Heart left ventricle (tissue), 16 donors: ENCODE measurements around the gene UBE2I. TPM values are rescaled to one million over a fixed set of nuclear protein-coding genes. Genes with fewer than 3 reads are reported as not detected.

ENCODE experiments used
- ATAC-seq, 4 donors: fragments of 200-7000 bp; cut with Tn5 transposase; one replicate each; pipeline ENCODE4 v1.9.1; 2020 to 2022; ENCODE audit warnings: moderate library complexity in 4 of 4, mild to moderate bottlenecking in 3 of 4, moderate number of reproducible peaks in 1 of 4
- DNase-seq, 5 donors: peaks; one replicate each; pipeline ENCODE4 v3.0.0-alpha.2; 2020
- H3K27ac ChIP-seq, 12 donors: fragments of 200-600 bp; sonication (generic) in 4 of 12; one replicate each; pipeline versions ENCODE4 v1.5.0 to v1.8.0; 2016 to 2022; ENCODE audit warnings: mild to moderate bottlenecking in 2 of 12
- H3K27me3 ChIP-seq, 9 donors: fragments of 200-600 bp; sonication (generic) in 2 of 9; one replicate each; pipeline versions ENCODE4 v1.5.1 to v1.8.0; 2016 to 2022; ENCODE audit warnings: mild to moderate bottlenecking in 3 of 9
- H3K36me3 ChIP-seq, 9 donors: fragments of 200-600 bp; sonication (generic) in 2 of 9; one replicate each; pipeline versions ENCODE4 v1.5.0 to v1.8.0; 2018 to 2022; ENCODE audit warnings: mild to moderate bottlenecking in 2 of 9
- H3K4me1 ChIP-seq, 12 donors: fragments of 200-600 bp; sonication (generic) in 4 of 12; one replicate each; pipeline versions ENCODE4 v1.5.0 to v1.8.0; 2016 to 2022; ENCODE audit warnings: mild to moderate bottlenecking in 3 of 12
- H3K4me3 ChIP-seq, 12 donors: fragments of 200-600 bp; sonication (generic) in 4 of 12; one replicate each; pipeline versions ENCODE4 v1.5.0 to v1.8.0; 2017 to 2022; ENCODE audit warnings: mild to moderate bottlenecking in 9 of 12, moderate library complexity in 4 of 12
- H3K9me3 ChIP-seq, 12 donors: fragments of 200-600 bp; sonication (generic) in 4 of 12; one replicate each; pipeline versions ENCODE4 v1.5.0 to v1.8.0; 2016 to 2022; ENCODE audit warnings: mild to moderate bottlenecking in 1 of 12
- CTCF ChIP-seq, 12 donors: fragments of 200-600 bp; sonication (generic) in 4 of 12; IDR thresholded peaks; one replicate each; pipeline versions ENCODE4 v1.5.0 to v1.8.0; 2018 to 2022; ENCODE audit warnings: antibody characterized with exemption in 12 of 12, mild to moderate bottlenecking in 5 of 12
- POLR2A ChIP-seq, 2 donors: fragments of 450-650 bp; IDR thresholded peaks; one replicate each; pipeline ENCODE4 v1.6.1; 2017; ENCODE audit warnings: antibody characterized with exemption in 2 of 2, mild to moderate bottlenecking in 2 of 2, moderate library complexity in 2 of 2
- WGBS, 4 donors: extraction: QIAGEN DNeasy Blood & Tissue Kit in 2 of 4; methylation state at CpG; one replicate each; pipeline versions ENCODE4 v1.1.5 to v1.1.7; 2013 to 2018; 5-methylcytosine and 5-hydroxymethylcytosine counted together
- intact Hi-C, 10 donors: fragments of 100-400 bp; cut with DNase I; formaldehyde crosslinking; loops; one replicate each; pipeline versions ENCODE4 v1.11.1 to v1.14.2; 2022
- polyA plus RNA-seq, 2 donors: library from polyadenylated mRNA; stranded (reverse); fragments of 200-250 nt; gene quantifications; one replicate each; pipeline ENCODE4 v1.2.3, GENCODE V29; 2013
- total RNA-seq, 9 donors: library from RNA; depleted of rRNA in 2 of 9; stranded (reverse); fragments of >200 nt in 2 of 9; fragmentation: NEBNext Ultra II Directional in 3 of 9; extraction: Animal tissue kit (Norgen Biotek cat#: 25700) in 3 of 9; gene quantifications; one replicate each; pipeline versions ENCODE4 v1.1.0 to v1.2.4, GENCODE V29; 2016 to 2023
- donor health status: ischemic (EF 13 %, LVEDD 7.1; RV severe dilation, severe dysfunction).
- donor health status: healthy with polysubstance abuse.
- donor health status: DM: no; HTN: yes; CAD: no.
- donor health status: DM: no; HTN: no; CAD: no.
- donor health status: ischemic (EF 25% LVEDD 6.9; RV normal size, moderate dysfunction).
- donor health status: ischemic (EF 25% LVEDD 5.7; RV mildly dilated, moderate dysfunction).
- donor health status: healthy.
- donor health status: DM: yes; HTN: yes; CAD: no.
- donor health status: ischemic (EF 35%, LVEDD 5.7; RV mildly dilated, moderate dysfunction).
- donor health status: nonischemic (EF 11% LVEDD 7.7; RV severe dilation, severe dysfunction).
- donor health status: DM: yes; HTN: yes; CAD: no.
- donor health status: PGD.
- donor health status: ischemic (EF 29% LVEDD 5.4; RV normal size, mild dysfunction).
- donor health status: nonischemic (EF 23%, LVEDD 6.1; RV moderate dilation, normal function).

UBE2I gene
- total and polyA plus RNA-seq, 11 donors, result 59.3 to 105 (median 82.5) TPM

DNA sequence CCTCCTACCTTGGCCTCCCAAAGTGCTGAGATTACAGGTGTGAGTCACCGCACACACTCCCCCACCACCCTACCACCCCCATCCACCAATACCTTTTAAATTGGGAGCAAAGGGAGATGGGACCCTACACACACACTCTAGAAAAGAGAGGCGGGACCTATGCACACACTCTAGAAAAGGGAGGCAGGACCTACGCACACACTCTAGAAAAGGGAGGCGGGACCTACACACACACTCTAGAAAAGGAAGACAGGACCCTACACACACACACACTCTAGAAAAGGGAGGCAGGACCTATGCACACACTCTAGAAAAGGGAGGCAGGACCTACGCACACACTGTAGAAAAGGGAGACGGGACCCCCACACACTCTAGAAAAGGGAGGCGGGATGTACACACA lies 34.7 kb upstream of the UBE2I start:
- Histone ChIP-seq H3K4me3 (no peak overlapping the region), H3K27ac (no peak overlapping the region), H3K36me3 (no peaks in the 10 kb centered on the region), H3K4me1 (peaks cover 0 to 8% (median 0%) of the 10 kb centered on the region in 12 donors), H3K9me3 (no peaks in the 10 kb centered on the region), H3K27me3 (peaks cover 0 to 24% (median 9%) of the 10 kb centered on the region in 9 donors)
- TF ChIP-seq POLR2A (IDR thresholded peaks at IDR 0.05), result no peak
- TF ChIP-seq CTCF (IDR thresholded peaks at IDR 0.05), result no peak
- intact Hi-C loops, result no loop called here
- 89 to 96% (median 93%) methylated on average over 7 of the region's 7 CpGs for WGBS, 4 donors
- DNase-seq (no peak), ATAC-seq (no peak)

GRCh38 chr16:1275791-1276579 lies 33.5 kb upstream of the UBE2I start:
- intact Hi-C loops, result no loop called here
- no peak overlapping the region for H3K4me3 ChIP-seq
- H3K27me3 ChIP-seq, result peaks cover 0 to 24% (median 9%) of the 10 kb centered on the region in 9 donors
- no peaks in the 10 kb centered on the region for H3K9me3 ChIP-seq
- H3K27ac ChIP-seq, result no peak overlapping the region
- DNase-seq (no peak), ATAC-seq (no peak)
- 65 to 76% (median 70%) methylated on average over 24 to 30 of the region's 30 CpGs for WGBS, 4 donors
- peaks cover 0 to 8% (median 0%) of the 10 kb centered on the region in 12 donors for H3K4me1 ChIP-seq
- H3K36me3 ChIP-seq, result no peaks in the 10 kb centered on the region
- no peak for TF ChIP-seq POLR2A (IDR thresholded peaks at IDR 0.05)
- no peak for TF ChIP-seq CTCF (IDR thresholded peaks at IDR 0.05)

- Histone ChIP-seq H3K27ac (no peak overlapping the region), H3K4me1 (peaks cover 0 to 6% (median 0%) of the 10 kb centered on the region in 12 donors), H3K27me3 (peaks cover 0 to 24% (median 9%) of the 10 kb centered on the region in 9 donors), H3K9me3 (no peaks in the 10 kb centered on the region), H3K4me3 (no peak overlapping the region), H3K36me3 (no peaks in the 10 kb centered on the region)
- 74 to 91% (median 86%) methylated on average over 4 to 14 of the region's 14 CpGs for WGBS, 4 donors
- TF ChIP-seq POLR2A (IDR thresholded peaks at IDR 0.05) (no peak), CTCF (IDR thresholded peaks at IDR 0.05) (no peak)
- DNase-seq (no peak), ATAC-seq (no peak)
- intact Hi-C loops, result no loop called here
Observed at GRCh38 chr16:1276580-1276878, 32.9 kb upstream of the UBE2I start.

GRCh38 chr16:1277151-1277598 lies 32.3 kb upstream of the UBE2I start:
- intact Hi-C loops, result no loop called here
- H3K27me3 ChIP-seq, result peaks cover 0 to 24% (median 9%) of the 10 kb centered on the region in 9 donors
- WGBS, 4 donors, result 75 to 82% (median 76%) methylated on average over 16 to 19 of the region's 19 CpGs

More at GRCh38 chr16:1277151-1277598, 32.3 kb upstream of the UBE2I start:
- no peaks in the 10 kb centered on the region for H3K9me3 ChIP-seq
- no peaks in the 10 kb centered on the region for H3K36me3 ChIP-seq
- no peak for DNase-seq
- no peak for ATAC-seq
- no peaks in the 10 kb centered on the region for H3K4me1 ChIP-seq
- TF ChIP-seq POLR2A (IDR thresholded peaks at IDR 0.05) (no peak), CTCF (IDR thresholded peaks at IDR 0.05) (no peak)
- no peak overlapping the region for H3K27ac ChIP-seq
- H3K4me3 ChIP-seq, result no peak overlapping the region
